Measurements from ENCODE around the gene IARS2. TPM values are rescaled to one million over a fixed set of nuclear protein-coding genes. Genes with fewer than 3 reads are reported as not detected.
A peak's percentile ranks its signal among the peaks of the same experiment; 100 is the strongest.
"Not testable (repeated sequence)": the region's sequence is repeated elsewhere in the genome, so short reads cannot be mapped to it uniquely, and the experiment has no call there.

The IARS2 gene
- total RNA-seq, 1 donor from 2014 or later, result 71.8 TPM

- Histone ChIP-seq H3K27me3 (ENCODE audit: control insufficient read depth, insufficient read depth, low read length) (no peaks in the 10 kb centered on the region), H3K4me3 (ENCODE audit: low read depth, low read length) (no peak overlapping the region), H3K36me3 (ENCODE audit: control insufficient read depth, insufficient read depth, low read length) (no peaks in the 10 kb centered on the region)
- no peak for DNase-seq (ENCODE audit: low read depth)
- TF ChIP-seq CTCF (IDR thresholded peaks at IDR 0.05; ENCODE audit: insufficient read depth, low read length, poor library complexity, severe bottlenecking), result no peak
Measured at GRCh38 chr1:220099826-220100225, 5.9 kb downstream of the IARS2 start.

GRCh38 chr1:220110473-220110872 lies 16.5 kb downstream of the IARS2 start:
- not testable (repeated sequence) for H3K4me3 ChIP-seq (ENCODE audit: low read depth, low read length); H3K36me3 ChIP-seq (ENCODE audit: control insufficient read depth, insufficient read depth, low read length); DNase-seq (ENCODE audit: low read depth); H3K27me3 ChIP-seq (ENCODE audit: control insufficient read depth, insufficient read depth, low read length)

- DNase-seq (ENCODE audit: low read depth); H3K4me3 ChIP-seq (ENCODE audit: low read depth, low read length); H3K27me3 ChIP-seq (ENCODE audit: control insufficient read depth, insufficient read depth, low read length); H3K36me3 ChIP-seq (ENCODE audit: control insufficient read depth, insufficient read depth, low read length): not testable (repeated sequence)
Measured at GRCh38 chr1:220112600-220112999, 18.7 kb downstream of the IARS2 start.

GRCh38 chr1:220113136-220113695 lies 19.3 kb downstream of the IARS2 start:
- Histone ChIP-seq H3K27me3 (ENCODE audit: control insufficient read depth, insufficient read depth, low read length) (no peaks in the 10 kb centered on the region), H3K36me3 (ENCODE audit: control insufficient read depth, insufficient read depth, low read length) (no peaks in the 10 kb centered on the region), H3K4me3 (ENCODE audit: low read depth, low read length) (no peak overlapping the region)
- TF ChIP-seq CTCF (IDR thresholded peaks at IDR 0.05; ENCODE audit: insufficient read depth, low read length, poor library complexity, severe bottlenecking), result peak; percentile 54
- no peak for DNase-seq (ENCODE audit: low read depth)

- TF ChIP-seq CTCF (IDR thresholded peaks at IDR 0.05; ENCODE audit: insufficient read depth, low read length, poor library complexity, severe bottlenecking), result no peak
- Histone ChIP-seq H3K36me3 (ENCODE audit: control insufficient read depth, insufficient read depth, low read length) (no peaks in the 10 kb centered on the region), H3K27me3 (ENCODE audit: control insufficient read depth, insufficient read depth, low read length) (no peaks in the 10 kb centered on the region), H3K4me3 (ENCODE audit: low read depth, low read length) (no peak overlapping the region)
- DNase-seq (ENCODE audit: low read depth), result no peak
Measured at GRCh38 chr1:220119043-220119512, 25.1 kb downstream of the IARS2 start.

- H3K36me3 ChIP-seq (ENCODE audit: control insufficient read depth, insufficient read depth, low read length), result no peaks in the 10 kb centered on the region
- TF ChIP-seq CTCF (IDR thresholded peaks at IDR 0.05; ENCODE audit: insufficient read depth, low read length, poor library complexity, severe bottlenecking), result no peak
- H3K27me3 ChIP-seq (ENCODE audit: control insufficient read depth, insufficient read depth, low read length), result no peaks in the 10 kb centered on the region
- no peak overlapping the region for H3K4me3 ChIP-seq (ENCODE audit: low read depth, low read length)
- DNase-seq (ENCODE audit: low read depth), result no peak
Measured at GRCh38 chr1:220121791-220122530, 28.0 kb downstream of the IARS2 start.

GRCh38 chr1:220123066-220123465 lies 29.1 kb downstream of the IARS2 start:
- no peak for DNase-seq (ENCODE audit: low read depth)
- no peak for TF ChIP-seq CTCF (IDR thresholded peaks at IDR 0.05; ENCODE audit: insufficient read depth, low read length, poor library complexity, severe bottlenecking)
- Histone ChIP-seq H3K36me3 (ENCODE audit: control insufficient read depth, insufficient read depth, low read length) (no peaks in the 10 kb centered on the region), H3K4me3 (ENCODE audit: low read depth, low read length) (no peak overlapping the region), H3K27me3 (ENCODE audit: control insufficient read depth, insufficient read depth, low read length) (no peaks in the 10 kb centered on the region)
